ENCODE data around the gene KREMEN1.

DNA sequence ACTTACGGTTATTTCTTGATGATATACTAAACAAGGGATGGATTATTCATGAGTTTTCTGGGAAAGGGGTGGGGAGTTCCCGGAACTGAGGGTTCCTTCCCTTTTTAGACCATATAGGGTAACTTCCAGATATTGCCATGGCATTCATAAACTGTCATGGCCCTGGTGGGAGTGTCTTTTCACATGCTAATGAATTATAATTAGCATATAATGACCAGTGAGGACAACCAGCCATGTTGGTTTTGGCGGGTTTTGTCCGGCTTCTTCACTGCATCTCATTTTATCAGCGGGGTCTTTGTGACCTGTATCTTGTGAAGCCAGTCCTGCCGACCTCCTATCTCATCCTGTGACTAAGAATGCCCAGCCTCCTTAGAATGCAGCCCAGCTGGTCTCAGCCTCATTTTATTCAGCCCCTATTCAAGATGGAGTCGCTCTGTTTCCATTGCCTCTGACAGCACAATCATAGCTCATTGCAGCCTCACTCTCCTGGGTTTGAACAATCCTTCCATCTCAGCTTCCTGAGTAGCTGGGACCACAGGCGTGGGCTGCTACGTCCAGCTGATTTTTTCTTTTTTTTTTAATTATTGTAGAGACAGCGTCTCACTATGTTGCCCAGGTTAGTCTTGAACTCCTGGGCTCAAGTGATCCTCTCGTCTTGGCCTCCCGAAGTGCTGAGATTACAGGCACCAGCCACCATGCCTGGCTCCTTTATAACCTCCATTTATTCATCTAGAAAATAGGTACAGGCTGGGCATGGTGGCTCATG, 80.3 kb downstream of the KREMEN1 start:
- TF ChIP-seq NFE2L2 (IDR thresholded peaks at IDR 0.05; ENCODE audit: low read depth, low read length) = no peak
- TF ChIP-seq, protein P1, sequence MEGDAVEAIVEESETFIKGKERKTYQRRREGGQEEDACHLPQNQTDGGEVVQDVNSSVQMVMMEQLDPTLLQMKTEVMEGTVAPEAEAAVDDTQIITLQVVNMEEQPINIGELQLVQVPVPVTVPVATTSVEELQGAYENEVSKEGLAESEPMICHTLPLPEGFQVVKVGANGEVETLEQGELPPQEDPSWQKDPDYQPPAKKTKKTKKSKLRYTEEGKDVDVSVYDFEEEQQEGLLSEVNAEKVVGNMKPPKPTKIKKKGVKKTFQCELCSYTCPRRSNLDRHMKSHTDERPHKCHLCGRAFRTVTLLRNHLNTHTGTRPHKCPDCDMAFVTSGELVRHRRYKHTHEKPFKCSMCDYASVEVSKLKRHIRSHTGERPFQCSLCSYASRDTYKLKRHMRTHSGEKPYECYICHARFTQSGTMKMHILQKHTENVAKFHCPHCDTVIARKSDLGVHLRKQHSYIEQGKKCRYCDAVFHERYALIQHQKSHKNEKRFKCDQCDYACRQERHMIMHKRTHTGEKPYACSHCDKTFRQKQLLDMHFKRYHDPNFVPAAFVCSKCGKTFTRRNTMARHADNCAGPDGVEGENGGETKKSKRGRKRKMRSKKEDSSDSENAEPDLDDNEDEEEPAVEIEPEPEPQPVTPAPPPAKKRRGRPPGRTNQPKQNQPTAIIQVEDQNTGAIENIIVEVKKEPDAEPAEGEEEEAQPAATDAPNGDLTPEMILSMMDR (conservative IDR thresholded peaks at IDR 0.05; ENCODE audit: low read depth, low read length) = no peak
- no peak for TF ChIP-seq POLR2A (IDR thresholded peaks at IDR 0.05; ENCODE audit: low read depth, low read length)
- no peak for TF ChIP-seq CEBPB (IDR thresholded peaks at IDR 0.05; ENCODE audit: low read depth, low read length)
